ENCODE measurements around the gene DZIP3. TPM values are rescaled to one million over a fixed set of nuclear protein-coding genes. Genes with fewer than 3 reads are reported as not detected.

The DZIP3 gene
- total and polyA plus RNA-seq, 2 of the 13 experiments (the other 11 are each of a cell fraction or from before 2014, with no cell fraction given): 11.3 to 17.3 TPM

DNA sequence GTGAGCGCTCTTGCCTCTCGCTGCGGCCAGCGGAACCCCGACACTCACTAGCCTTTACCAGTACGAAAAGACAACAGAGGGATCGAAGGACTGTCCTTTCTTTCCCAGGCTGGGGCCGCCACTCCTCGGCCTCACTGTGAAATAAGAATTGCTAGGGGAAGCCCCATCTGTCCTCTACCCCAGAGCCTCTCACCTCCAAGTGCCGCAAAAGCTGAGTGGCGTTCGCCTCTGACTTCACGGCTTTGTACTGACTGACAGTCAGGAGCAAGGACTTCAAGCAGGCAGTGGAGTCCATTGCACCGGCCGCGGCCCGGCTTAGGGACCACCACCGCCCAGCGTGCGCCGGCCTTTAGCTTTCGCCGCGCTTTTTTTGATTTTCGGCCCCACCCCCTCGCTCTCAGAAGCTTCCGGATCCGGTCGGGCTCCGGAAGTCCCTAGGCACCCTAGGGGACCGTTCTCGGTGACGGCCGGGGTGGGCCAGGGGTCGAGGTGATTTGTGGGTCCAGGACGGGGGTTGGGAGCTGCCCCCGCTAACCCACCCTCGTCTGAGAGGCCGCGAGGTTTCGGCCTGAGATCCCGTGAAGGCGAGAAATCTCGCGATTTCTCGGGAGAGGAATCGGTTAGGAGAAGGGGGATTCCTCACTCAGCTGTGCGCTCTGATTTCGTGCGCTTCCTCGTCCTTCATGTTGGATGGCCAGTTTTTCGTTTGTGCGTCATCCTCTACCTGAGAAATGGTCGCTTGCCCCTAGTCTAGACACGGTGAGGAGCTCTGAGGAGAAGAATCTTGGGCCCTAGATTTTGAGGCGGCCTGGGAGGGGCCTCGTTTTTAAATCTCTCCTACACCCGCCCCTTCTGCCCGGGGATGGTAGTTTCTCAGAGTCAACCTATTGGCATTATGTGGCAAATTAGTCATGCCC is at the start of gene DZIP3, which contains the start of gene CIP2A (continued):
- TF ChIP-seq, protein P1, sequence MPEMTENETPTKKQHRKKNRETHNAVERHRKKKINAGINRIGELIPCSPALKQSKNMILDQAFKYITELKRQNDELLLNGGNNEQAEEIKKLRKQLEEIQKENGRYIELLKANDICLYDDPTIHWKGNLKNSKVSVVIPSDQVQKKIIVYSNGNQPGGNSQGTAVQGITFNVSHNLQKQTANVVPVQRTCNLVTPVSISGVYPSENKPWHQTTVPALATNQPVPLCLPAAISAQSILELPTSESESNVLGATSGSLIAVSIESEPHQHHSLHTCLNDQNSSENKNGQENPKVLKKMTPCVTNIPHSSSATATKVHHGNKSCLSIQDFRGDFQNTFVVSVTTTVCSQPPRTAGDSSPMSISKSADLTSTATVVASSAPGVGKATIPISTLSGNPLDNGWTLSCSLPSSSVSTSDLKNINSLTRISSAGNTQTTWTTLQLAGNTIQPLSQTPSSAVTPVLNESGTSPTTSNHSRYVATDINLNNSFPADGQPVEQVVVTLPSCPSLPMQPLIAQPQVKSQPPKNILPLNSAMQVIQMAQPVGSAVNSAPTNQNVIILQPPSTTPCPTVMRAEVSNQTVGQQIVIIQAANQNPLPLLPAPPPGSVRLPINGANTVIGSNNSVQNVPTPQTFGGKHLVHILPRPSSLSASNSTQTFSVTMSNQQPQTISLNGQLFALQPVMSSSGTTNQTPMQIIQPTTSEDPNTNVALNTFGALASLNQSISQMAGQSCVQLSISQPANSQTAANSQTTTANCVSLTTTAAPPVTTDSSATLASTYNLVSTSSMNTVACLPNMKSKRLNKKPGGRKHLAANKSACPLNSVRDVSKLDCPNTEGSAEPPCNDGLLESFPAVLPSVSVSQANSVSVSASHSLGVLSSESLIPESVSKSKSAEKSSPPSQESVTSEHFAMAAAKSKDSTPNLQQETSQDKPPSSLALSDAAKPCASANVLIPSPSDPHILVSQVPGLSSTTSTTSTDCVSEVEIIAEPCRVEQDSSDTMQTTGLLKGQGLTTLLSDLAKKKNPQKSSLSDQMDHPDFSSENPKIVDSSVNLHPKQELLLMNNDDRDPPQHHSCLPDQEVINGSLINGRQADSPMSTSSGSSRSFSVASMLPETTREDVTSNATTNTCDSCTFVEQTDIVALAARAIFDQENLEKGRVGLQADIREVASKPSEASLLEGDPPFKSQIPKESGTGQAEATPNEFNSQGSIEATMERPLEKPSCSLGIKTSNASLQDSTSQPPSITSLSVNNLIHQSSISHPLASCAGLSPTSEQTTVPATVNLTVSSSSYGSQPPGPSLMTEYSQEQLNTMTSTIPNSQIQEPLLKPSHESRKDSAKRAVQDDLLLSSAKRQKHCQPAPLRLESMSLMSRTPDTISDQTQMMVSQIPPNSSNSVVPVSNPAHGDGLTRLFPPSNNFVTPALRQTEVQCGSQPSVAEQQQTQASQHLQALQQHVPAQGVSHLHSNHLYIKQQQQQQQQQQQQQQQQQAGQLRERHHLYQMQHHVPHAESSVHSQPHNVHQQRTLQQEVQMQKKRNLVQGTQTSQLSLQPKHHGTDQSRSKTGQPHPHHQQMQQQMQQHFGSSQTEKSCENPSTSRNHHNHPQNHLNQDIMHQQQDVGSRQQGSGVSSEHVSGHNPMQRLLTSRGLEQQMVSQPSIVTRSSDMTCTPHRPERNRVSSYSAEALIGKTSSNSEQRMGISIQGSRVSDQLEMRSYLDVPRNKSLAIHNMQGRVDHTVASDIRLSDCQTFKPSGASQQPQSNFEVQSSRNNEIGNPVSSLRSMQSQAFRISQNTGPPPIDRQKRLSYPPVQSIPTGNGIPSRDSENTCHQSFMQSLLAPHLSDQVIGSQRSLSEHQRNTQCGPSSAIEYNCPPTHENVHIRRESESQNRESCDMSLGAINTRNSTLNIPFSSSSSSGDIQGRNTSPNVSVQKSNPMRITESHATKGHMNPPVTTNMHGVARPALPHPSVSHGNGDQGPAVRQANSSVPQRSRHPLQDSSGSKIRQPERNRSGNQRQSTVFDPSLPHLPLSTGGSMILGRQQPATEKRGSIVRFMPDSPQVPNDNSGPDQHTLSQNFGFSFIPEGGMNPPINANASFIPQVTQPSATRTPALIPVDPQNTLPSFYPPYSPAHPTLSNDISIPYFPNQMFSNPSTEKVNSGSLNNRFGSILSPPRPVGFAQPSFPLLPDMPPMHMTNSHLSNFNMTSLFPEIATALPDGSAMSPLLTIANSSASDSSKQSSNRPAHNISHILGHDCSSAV (CRISPR knock-in tag; IDR thresholded peaks at IDR 0.05; ENCODE audit: borderline replicate concordance): no peak
- TF ChIP-seq ETV6 (CRISPR knock-in tag; conservative IDR thresholded peaks at IDR 0.05): no peak
- no peak for TF ChIP-seq CC2D1A (CRISPR knock-in tag; IDR thresholded peaks at IDR 0.05)
- TF ChIP-seq TAF15 (IDR thresholded peaks at IDR 0.05; ENCODE audit: low read depth, low read length, poor library complexity, severe bottlenecking): no peak
- TF ChIP-seq ZNF205 (CRISPR knock-in tag; IDR thresholded peaks at IDR 0.05): 0 out of 2 replicates have a peak, but pooled peaks have one; percentile 64
- no peak for TF ChIP-seq ZNF790 (CRISPR knock-in tag; IDR thresholded peaks at IDR 0.05; ENCODE audit: borderline replicate concordance)
- TF ChIP-seq ZNF292 (CRISPR knock-in tag; IDR thresholded peaks at IDR 0.05; ENCODE audit: borderline replicate concordance, low read depth): peak; percentile 38; the same call in 1 of the 2 replicates
- no peak for TF ChIP-seq NCOA5 (CRISPR knock-in tag; IDR thresholded peaks at IDR 0.05)
- TF ChIP-seq YEATS2 (CRISPR knock-in tag; IDR thresholded peaks at IDR 0.05; ENCODE audit: borderline replicate concordance): peak; percentile 97
- peak; percentile 100 for TF ChIP-seq MXI1 (IDR thresholded peaks at IDR 0.05; ENCODE audit: borderline replicate concordance, low read depth, low read length)
- no peak for TF ChIP-seq ZFP41 (CRISPR knock-in tag; IDR thresholded peaks at IDR 0.05; ENCODE audit: borderline replicate concordance)
- TF ChIP-seq ZKSCAN8 (CRISPR knock-in tag; IDR thresholded peaks at IDR 0.05; ENCODE audit: borderline replicate concordance): no peak
- no peak; the same call in 1 of the 2 replicates for TF ChIP-seq FOXO1 (CRISPR knock-in tag; IDR thresholded peaks at IDR 0.05)
- TF ChIP-seq HNRNPL (IDR thresholded peaks at IDR 0.05; ENCODE audit: low read depth, low read length): no peak
- TF ChIP-seq GATAD2A (CRISPR knock-in tag; IDR thresholded peaks at IDR 0.05): peak; percentile 70
- peak; percentile 85 for TF ChIP-seq ETV5 (CRISPR knock-in tag; IDR thresholded peaks at IDR 0.05; ENCODE audit: borderline replicate concordance)
- TF ChIP-seq ZNF431 (CRISPR knock-in tag; IDR thresholded peaks at IDR 0.05; ENCODE audit: borderline replicate concordance, low read depth): no peak
- TF ChIP-seq, protein P2, sequence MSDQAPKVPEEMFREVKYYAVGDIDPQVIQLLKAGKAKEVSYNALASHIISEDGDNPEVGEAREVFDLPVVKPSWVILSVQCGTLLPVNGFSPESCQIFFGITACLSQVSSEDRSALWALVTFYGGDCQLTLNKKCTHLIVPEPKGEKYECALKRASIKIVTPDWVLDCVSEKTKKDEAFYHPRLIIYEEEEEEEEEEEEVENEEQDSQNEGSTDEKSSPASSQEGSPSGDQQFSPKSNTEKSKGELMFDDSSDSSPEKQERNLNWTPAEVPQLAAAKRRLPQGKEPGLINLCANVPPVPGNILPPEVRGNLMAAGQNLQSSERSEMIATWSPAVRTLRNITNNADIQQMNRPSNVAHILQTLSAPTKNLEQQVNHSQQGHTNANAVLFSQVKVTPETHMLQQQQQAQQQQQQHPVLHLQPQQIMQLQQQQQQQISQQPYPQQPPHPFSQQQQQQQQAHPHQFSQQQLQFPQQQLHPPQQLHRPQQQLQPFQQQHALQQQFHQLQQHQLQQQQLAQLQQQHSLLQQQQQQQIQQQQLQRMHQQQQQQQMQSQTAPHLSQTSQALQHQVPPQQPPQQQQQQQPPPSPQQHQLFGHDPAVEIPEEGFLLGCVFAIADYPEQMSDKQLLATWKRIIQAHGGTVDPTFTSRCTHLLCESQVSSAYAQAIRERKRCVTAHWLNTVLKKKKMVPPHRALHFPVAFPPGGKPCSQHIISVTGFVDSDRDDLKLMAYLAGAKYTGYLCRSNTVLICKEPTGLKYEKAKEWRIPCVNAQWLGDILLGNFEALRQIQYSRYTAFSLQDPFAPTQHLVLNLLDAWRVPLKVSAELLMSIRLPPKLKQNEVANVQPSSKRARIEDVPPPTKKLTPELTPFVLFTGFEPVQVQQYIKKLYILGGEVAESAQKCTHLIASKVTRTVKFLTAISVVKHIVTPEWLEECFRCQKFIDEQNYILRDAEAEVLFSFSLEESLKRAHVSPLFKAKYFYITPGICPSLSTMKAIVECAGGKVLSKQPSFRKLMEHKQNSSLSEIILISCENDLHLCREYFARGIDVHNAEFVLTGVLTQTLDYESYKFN (CRISPR knock-in tag; conservative IDR thresholded peaks at IDR 0.05): peak; percentile 63
